Activated T-cell treated with anti-CD3 and anti-CD28 coated beads, Interleukin-2, amount 50 U/mL, for 72 hours (primary cell): Measurements from ENCODE around the gene AARS1. TPM values are rescaled to one million over a fixed set of nuclear protein-coding genes. Genes with fewer than 3 reads are reported as not detected.
A peak's percentile ranks its signal among the peaks of the same experiment; 100 is the strongest.
"Not testable (repeated sequence)": the region's sequence is repeated elsewhere in the genome, so short reads cannot be mapped to it uniquely, and the experiment has no call there.

Experiments
- ATAC-seq, 2 donors: fragments of 150-1000 bp; cut with Tn5 transposase; replicated peaks in 1 of 2; 2 replicates each; pipeline ENCODE4 v1.10.0; 2021; ENCODE audit warnings: moderate library complexity in 2 of 2, mild to moderate bottlenecking in 1 of 2
- DNase-seq, 2 donors: peaks; one replicate each; pipeline ENCODE4 v3.0.0; 2021 to 2022; ENCODE audit warnings: mixed read lengths in 1 of 2
- H3K27ac Mint-ChIP-seq: one replicate; pipeline ENCODE4 v1.8.0; 2022; ENCODE audit warnings: mild to moderate bottlenecking, moderate library complexity, mixed read lengths
- H3K27me3 Mint-ChIP-seq: one replicate; pipeline ENCODE4 v1.8.0; 2022; ENCODE audit warnings: low read depth, mixed read lengths
- H3K36me3 Mint-ChIP-seq, 2 donors: one replicate each; pipeline ENCODE4 v1.8.0; 2022; ENCODE audit warnings: mixed read lengths in 2 of 2, mild to moderate bottlenecking in 1 of 2; ENCODE audit not compliant: insufficient read depth in 2 of 2
- H3K4me1 Mint-ChIP-seq: one replicate; pipeline ENCODE4 v1.8.0; 2022; ENCODE audit warnings: low read depth, mixed read lengths
- H3K4me3 Mint-ChIP-seq, 2 donors: one replicate each; pipeline ENCODE4 v1.8.0; 2022; ENCODE audit warnings: mild to moderate bottlenecking in 2 of 2, mixed read lengths in 2 of 2, moderate library complexity in 2 of 2
- H3K9me3 Mint-ChIP-seq, 2 donors: one replicate each; pipeline ENCODE4 v1.8.0; 2022; ENCODE audit warnings: mixed read lengths in 2 of 2
- total RNA-seq, 2 donors: library from RNA; stranded (reverse); gene quantifications; one replicate each; pipeline ENCODE4 v1.2.3, GENCODE V29; 2022

Gene AARS1
- total RNA-seq, 2 donors from 2014 or later, result 273 to 308 TPM

DNA sequence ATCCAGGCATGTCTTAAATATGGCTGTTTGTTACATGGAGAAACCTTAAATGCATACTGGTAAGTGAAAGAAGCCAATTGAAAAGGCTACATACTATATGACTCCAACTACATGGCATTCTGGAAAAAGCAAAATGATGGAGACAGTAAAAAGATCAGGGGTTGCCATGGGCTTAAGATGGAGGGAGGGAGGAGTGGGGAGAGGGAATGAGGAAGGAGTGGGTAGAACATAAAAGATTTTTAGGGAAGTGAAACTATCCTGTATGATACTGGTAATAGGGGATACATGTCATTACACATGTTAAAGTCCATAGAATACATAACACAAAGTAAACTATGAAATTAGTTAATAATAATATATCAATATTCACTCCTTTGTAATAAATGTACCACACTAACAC is 50.5 kb downstream of the AARS1 start:
- DNase-seq, ATAC-seq: not testable (repeated sequence)

DNA sequence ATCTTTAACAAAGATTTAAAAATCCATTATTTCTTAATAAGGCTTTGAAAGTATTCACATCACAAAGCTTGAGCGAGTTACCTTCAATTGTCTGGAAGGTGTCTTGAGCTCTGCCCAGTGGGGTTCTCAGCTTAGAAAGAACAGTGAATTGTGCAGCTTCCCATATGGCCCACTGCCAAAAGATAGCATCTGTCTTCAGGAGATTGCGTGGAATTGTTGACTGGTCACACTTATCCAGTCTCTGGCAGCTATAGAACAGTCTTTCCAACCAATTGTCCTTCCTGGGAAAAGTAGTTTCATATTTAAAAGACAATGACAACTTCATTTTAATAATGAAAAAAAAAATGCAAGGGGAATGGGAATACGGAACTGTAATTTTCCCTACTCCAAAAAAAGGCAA is 57.5 kb downstream of the AARS1 start:
- H3K4me1 Mint-ChIP-seq, H3K9me3 Mint-ChIP-seq, H3K27ac Mint-ChIP-seq, H3K4me3 Mint-ChIP-seq, DNase-seq, H3K27me3 Mint-ChIP-seq, ATAC-seq: not testable (repeated sequence)
- peaks cover 0 to 19% of the 10 kb centered on the region in 2 donors for H3K36me3 Mint-ChIP-seq

More for the DNA sequence above, 50.5 kb downstream of the AARS1 start:
- H3K36me3 Mint-ChIP-seq, result peaks cover 0 to 11% of the 10 kb centered on the region in 2 donors
- H3K4me3 Mint-ChIP-seq, H3K4me1 Mint-ChIP-seq, H3K27ac Mint-ChIP-seq, H3K27me3 Mint-ChIP-seq, H3K9me3 Mint-ChIP-seq: not testable (repeated sequence)

DNA sequence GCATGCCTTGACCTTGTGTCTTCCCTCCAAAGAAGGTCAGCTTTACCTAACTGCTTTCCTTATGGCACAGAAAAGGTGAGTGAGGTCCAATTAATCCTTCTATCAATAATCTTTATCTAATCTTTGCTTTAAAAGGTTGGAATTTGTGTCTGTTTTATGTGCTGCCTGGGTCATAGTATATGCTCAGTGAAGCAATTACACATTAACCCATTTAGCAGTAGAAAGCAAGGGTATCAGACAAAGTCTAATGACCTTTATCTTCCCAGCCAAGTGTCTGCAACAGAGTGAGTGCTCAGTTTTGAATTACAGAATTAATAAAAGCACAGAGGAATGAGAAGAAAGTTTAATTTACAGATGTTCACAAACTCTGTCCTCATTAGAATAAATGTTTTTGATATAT is 63.3 kb downstream of the AARS1 start:
- DNase-seq, H3K27me3 Mint-ChIP-seq, ATAC-seq, H3K9me3 Mint-ChIP-seq: not testable (repeated sequence)
- H3K36me3 Mint-ChIP-seq, result peaks cover 3 to 13% of the 10 kb centered on the region in 2 donors
- peak overlapping the region; percentile 88 for H3K27ac Mint-ChIP-seq
- H3K4me1 Mint-ChIP-seq, result peaks cover 15% of the 10 kb centered on the region
- H3K4me3 Mint-ChIP-seq, result peak overlapping the region in 1 of 2 donors; percentile 17

DNA sequence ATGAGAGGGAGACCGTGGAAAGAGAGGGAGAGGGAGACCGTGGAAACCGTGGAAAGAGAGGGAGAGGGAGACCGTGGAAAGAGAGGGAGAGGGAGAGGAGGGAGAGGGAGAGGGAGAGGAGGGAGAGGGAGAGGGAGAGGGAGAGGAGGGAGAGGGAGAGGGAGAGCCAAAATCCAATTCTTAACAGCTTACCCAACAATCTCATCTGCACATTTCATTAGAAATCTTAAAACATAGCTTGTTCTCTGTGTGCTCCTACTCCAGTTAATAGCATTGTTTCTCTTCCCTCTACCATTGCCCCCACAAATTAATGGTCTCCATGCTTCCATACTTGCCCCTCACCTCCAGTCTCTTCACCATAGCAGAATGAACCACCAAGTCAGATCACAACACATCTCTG is 63.9 kb downstream of the AARS1 start:
- not testable (repeated sequence) for DNase-seq, H3K27me3 Mint-ChIP-seq, H3K9me3 Mint-ChIP-seq, H3K27ac Mint-ChIP-seq, H3K4me3 Mint-ChIP-seq, ATAC-seq
- Mint-ChIP-seq H3K36me3 (peaks cover 4 to 13% of the 10 kb centered on the region in 2 donors), H3K4me1 (peaks cover 15% of the 10 kb centered on the region)

DNA sequence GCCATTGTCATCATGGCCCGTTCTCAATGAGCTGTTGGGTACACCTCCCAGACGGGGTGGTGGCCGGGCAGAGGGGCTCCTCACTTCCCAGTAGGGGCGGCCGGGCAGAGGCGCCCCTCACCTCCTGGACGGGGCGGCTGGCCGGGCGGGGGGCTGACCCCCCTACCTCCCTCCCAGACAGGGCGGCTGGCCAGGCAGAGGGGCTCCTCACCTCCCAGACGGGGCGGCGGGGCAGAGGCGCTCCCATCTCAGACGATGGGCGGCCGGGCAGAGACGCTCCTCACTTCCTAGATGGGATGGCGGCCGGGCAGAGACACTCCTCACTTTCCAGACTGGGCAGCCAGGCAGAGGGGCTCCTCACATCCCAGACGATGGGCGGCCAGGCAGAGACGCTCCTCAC is 64.7 kb downstream of the AARS1 start:
- DNase-seq, H3K27ac Mint-ChIP-seq, ATAC-seq, H3K27me3 Mint-ChIP-seq, H3K9me3 Mint-ChIP-seq, H3K4me3 Mint-ChIP-seq: not testable (repeated sequence)
- Mint-ChIP-seq H3K36me3 (peaks cover 4 to 13% of the 10 kb centered on the region in 2 donors), H3K4me1 (peaks cover 15% of the 10 kb centered on the region)

DNA sequence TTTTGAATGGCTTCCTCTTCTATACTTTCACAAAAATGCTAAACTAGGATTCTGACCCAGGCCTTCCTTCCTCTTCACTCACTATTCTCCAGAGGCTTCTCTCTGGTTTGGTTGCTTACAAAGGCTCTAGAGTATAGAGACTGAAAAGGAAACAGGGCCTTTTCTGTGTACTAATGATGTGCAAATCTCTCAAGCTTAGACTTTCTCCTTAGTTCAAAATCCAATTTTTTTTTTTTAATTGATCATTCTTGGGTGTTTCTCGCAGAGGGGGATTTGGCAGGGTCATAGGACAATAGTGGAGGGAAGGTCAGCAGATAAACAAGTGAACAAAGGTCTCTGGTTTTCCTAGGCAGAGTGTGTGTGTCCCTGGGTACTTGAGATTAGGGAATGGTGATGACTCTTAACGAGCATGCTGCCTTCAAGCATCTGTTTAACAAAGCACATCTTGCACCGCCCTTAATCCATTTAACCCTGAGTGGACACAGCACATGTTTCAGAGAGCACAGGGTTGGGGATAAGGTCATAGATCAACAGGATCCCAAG is 65.3 kb downstream of the AARS1 start:
- not testable (repeated sequence) for H3K4me3 Mint-ChIP-seq, H3K9me3 Mint-ChIP-seq, H3K27me3 Mint-ChIP-seq, ATAC-seq, DNase-seq
- peaks cover 4 to 13% of the 10 kb centered on the region in 2 donors for H3K36me3 Mint-ChIP-seq
- peaks cover 15% of the 10 kb centered on the region for H3K4me1 Mint-ChIP-seq
- peak overlapping the region; percentile 89 for H3K27ac Mint-ChIP-seq

DNA sequence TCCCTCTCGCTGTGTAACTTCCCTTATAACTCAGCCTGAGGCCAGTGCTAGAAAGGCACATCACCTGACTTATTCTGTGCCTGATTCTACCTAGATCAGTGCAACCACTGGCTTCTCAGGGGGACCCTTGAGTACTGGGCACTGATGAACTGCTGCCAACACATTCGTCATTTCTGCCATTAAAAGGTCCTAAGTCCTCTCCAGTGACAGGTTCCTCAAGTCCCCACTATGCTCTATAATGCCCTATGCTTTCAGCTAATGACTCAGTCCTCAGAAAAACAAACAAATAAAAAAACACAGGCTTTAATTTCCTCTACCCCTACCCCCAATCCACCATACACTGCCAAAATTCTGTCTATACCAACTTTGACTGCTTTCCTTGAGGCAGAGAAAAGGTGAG is 66.1 kb downstream of the AARS1 start:
- Mint-ChIP-seq H3K36me3 (peaks cover 4 to 13% of the 10 kb centered on the region in 2 donors), H3K4me1 (peaks cover 15% of the 10 kb centered on the region), H3K4me3 (peak overlapping the region in 1 of 2 donors; percentile 15), H3K27ac (peak overlapping the region; percentile 89)
- not testable (repeated sequence) for DNase-seq, H3K27me3 Mint-ChIP-seq, ATAC-seq, H3K9me3 Mint-ChIP-seq

DNA sequence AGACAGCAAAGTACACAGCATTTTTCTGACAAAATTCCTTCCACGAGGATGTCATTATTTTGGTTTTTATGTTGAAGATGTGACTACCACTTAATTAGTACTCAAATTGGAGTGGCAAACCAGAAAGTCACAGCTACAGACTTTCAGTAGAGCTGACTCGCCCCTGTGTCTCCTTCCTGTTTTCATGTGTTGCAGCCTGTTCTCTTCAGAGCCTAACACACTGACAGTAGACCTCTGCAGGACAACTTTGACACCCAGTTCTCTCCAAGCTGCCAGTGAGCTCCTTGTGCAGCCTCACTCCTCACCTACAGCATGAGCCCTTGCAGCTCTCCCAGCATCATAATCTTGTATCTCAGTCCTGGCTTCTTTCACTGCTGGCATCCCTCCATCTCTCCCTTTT is 66.7 kb downstream of the AARS1 start:
- Mint-ChIP-seq H3K4me1 (peaks cover 15% of the 10 kb centered on the region), H3K27ac (peak overlapping the region; percentile 82), H3K4me3 (peak overlapping the region in 1 of 2 donors; percentile 5)
- H3K36me3 Mint-ChIP-seq, H3K9me3 Mint-ChIP-seq, H3K27me3 Mint-ChIP-seq, ATAC-seq: not testable (repeated sequence)
- DNase-seq, result peak in 1 of 2 donors; percentile 2

DNA sequence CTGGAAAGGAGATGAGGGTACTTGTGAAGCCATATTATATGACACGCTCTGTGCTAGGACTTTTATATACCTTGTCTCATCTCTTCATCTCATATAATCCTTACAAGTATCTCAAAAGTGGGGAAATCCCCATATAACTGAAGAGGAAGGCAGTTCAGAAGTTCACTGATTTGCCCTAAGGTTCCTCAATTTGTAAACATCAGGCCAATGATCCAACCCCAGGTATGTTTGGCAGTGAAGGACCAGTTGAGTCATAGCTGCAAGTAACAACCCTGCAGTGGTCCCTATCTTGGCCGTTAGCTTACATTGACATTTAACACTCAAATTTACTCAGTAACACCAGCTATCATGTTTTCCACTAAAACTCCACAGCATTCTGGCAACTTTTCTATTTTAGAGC is 70.7 kb downstream of the AARS1 start:
- not testable (repeated sequence) for H3K4me3 Mint-ChIP-seq, ATAC-seq, H3K27me3 Mint-ChIP-seq, H3K27ac Mint-ChIP-seq, H3K9me3 Mint-ChIP-seq, H3K36me3 Mint-ChIP-seq, DNase-seq
- peaks cover 15% of the 10 kb centered on the region for H3K4me1 Mint-ChIP-seq

DNA sequence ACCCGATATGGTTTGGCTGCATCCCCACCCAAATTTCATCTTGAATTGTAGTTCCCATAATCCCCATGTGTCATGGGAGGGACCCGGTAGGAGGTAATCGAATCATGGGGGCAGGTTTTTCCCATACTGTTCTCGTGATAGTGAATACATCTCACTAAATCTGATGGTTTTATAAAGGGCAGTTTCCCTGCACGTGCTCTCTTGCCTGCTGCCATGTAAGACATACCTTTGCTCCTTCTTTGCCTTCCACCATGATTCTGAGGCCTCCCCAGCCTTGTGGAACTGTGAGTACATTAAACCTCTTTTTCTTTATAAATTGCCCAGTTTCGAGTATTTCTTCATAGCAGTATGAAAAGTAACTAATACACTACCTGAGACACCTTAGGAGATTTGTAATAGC is 82.9 kb downstream of the AARS1 start:
- DNase-seq, H3K27ac Mint-ChIP-seq, H3K9me3 Mint-ChIP-seq, H3K27me3 Mint-ChIP-seq, H3K4me3 Mint-ChIP-seq, ATAC-seq, H3K4me1 Mint-ChIP-seq: not testable (repeated sequence)
- H3K36me3 Mint-ChIP-seq, result peaks cover 8 to 13% of the 10 kb centered on the region in 2 donors

DNA sequence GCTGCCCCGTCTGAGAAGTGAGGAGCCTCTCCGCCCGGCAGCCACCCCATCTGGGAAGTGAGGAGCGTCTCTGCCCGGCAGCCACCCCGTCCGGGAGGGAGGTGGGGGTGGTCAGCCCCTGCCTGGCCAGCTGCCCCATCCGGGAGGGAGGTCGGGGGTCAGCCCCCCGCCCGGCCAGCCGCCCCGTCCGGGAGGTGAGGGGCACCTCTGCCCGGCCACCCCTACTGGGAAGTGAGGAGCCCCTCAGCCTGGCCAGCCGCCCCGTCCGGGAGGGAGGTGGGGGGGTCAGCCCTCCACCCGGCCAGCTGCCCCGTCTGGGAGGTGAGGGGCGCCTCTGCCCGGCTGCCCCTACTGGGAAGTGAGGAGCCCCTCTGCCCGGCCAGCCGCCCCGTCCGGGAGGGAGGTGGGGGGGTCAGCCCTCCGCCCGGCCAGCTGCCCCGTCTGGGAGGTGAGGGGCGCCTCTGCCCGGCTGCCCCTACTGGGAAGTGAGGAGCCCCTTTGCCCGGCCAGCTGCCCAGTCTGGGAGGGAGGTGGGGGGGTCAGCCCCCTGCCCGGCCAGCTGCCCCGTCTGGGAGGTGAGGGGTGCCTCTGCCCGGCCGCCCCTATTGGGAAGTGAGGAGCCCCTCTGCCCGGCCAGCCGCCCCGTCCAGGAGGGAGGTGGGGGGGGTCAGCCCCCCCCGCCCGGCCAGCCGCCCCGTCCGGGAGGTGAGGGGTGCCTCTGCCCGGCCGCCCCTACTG is 84.5 kb downstream of the AARS1 start:
- not testable (repeated sequence) for H3K27ac Mint-ChIP-seq, H3K4me3 Mint-ChIP-seq, ATAC-seq, DNase-seq, H3K27me3 Mint-ChIP-seq, H3K9me3 Mint-ChIP-seq, H3K4me1 Mint-ChIP-seq
- peaks cover 6 to 12% of the 10 kb centered on the region in 2 donors for H3K36me3 Mint-ChIP-seq

DNA sequence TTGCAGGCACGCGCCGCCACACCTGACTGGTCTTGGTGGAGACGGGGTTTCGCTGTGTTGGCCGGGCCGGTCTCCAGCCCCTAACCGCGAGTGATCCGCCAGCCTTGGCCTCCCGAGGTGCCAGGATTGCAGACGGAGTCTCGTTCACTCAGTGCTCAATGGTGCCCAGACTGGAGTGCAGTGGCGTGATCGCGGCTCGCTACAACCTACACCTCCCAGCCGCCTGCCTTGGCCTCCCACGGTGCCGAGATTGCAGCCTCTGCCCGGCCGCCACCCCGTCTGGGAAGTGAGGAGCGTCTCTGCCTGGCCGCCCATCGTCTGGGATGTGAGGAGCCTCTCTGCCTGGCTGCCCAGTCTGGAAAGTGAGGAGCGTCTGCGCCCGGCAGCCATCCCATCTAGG is 85.3 kb downstream of the AARS1 start:
- not testable (repeated sequence) for H3K4me1 Mint-ChIP-seq

DNA sequence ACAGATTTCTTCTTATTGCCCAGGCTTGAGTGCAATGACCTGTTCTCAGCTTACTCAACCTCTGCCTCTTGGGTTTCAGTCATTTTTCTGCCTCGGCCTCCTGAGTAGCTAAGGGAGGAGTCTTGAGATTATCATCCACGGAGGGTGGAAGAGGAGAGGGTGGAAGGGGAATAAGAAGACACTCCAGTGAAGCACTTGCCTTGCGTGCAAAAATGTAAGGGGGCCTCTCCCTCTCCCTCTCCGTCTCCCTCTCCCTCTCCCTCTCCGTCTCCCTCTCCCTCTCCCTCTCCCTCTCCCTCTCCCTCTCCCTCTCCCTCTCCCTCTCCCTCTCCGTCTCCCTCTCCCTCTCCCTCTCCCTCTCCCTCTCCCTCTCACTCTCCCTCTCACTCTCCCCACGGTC is 85.8 kb downstream of the AARS1 start:
- not testable (repeated sequence) for H3K36me3 Mint-ChIP-seq, DNase-seq, H3K27ac Mint-ChIP-seq, H3K9me3 Mint-ChIP-seq, H3K4me3 Mint-ChIP-seq, H3K4me1 Mint-ChIP-seq, H3K27me3 Mint-ChIP-seq, ATAC-seq

More for the DNA sequence above, 85.3 kb downstream of the AARS1 start:
- not testable (repeated sequence) for H3K4me3 Mint-ChIP-seq, ATAC-seq, H3K36me3 Mint-ChIP-seq, H3K27ac Mint-ChIP-seq, H3K27me3 Mint-ChIP-seq, H3K9me3 Mint-ChIP-seq, DNase-seq
